OCI-LY3 (cell line): Measurements from ENCODE around the gene GDF9.

Source experiments
- H2AFZ ChIP-seq: fragments of 200-600, 300-600 bp; shearing (Covaris generic); 2 replicates; pipeline ENCODE4 v1.6.0; 2014; ENCODE audit warnings: antibody characterized with exemption, low read depth, low read length
- H3K27ac ChIP-seq: fragments of 200-600, 300-600 bp; sonication (generic); 2 replicates; pipeline ENCODE4 v1.5.1; 2014; ENCODE audit warnings: mild to moderate bottlenecking, low read length, moderate library complexity, mixed read lengths
- H3K27me3 ChIP-seq: fragments of 200-600, 300-600 bp; sonication (generic); 2 replicates; pipeline ENCODE4 v1.6.1; 2014; ENCODE audit warnings: low read depth, low read length, mixed read lengths
- H3K36me3 ChIP-seq: fragments of 200-600, 300-600 bp; sonication (generic); replicated peaks from 2 replicates; pipeline ENCODE3; 2014; ENCODE audit warnings: low read depth, low read length, mixed read lengths
- H3K4me1 ChIP-seq: fragments of 300-600, 200-600 bp; sonication (generic); 2 replicates; pipeline ENCODE4 v1.6.1; 2014; ENCODE audit warnings: low read length, mixed read lengths
- H3K4me2 ChIP-seq: fragments of 200-600, 300-600 bp; sonication (generic); 2 replicates; pipeline ENCODE4 v1.6.1; 2014; ENCODE audit warnings: low read length, mixed read lengths
- H3K4me3 ChIP-seq: fragments of 300-600, 200-600 bp; sonication (generic); 2 replicates; pipeline ENCODE4 v1.5.1; 2014; ENCODE audit warnings: antibody characterized with exemption, mild to moderate bottlenecking, low read length, moderate library complexity
- H3K79me2 ChIP-seq: fragments of 300-600, 200-600 bp; shearing (Covaris generic); 2 replicates; pipeline ENCODE4 v1.6.1; 2014; ENCODE audit warnings: mild to moderate bottlenecking, low read length, mixed read lengths
- H3K9ac ChIP-seq: fragments of 300-600, 200-600 bp; shearing (Covaris generic); 2 replicates; pipeline ENCODE4 v1.6.0; 2014; ENCODE audit warnings: mild to moderate bottlenecking, low read length, moderate library complexity
- H3K9me3 ChIP-seq: fragments of 200-600, 300-600 bp; shearing (Covaris generic); 2 replicates; pipeline ENCODE4 v1.6.1; 2014; ENCODE audit warnings: low read length, mixed read lengths; ENCODE audit not compliant: insufficient read depth
- H4K20me1 ChIP-seq: fragments of 200-600, 300-600 bp; sonication (generic); 2 replicates; pipeline ENCODE4 v1.6.1; 2016; ENCODE audit warnings: low read length, mixed read lengths; ENCODE audit not compliant: insufficient read depth
- EZH2phosphoT487 ChIP-seq: fragments of 200-600 bp; shearing (Covaris generic); IDR thresholded peaks from 2 replicates; pipeline ENCODE4 v1.6.1; 2018; ENCODE audit warnings: antibody characterized with exemption, mixed run types, low read depth
- TF ChIP-seq, protein P1 (sequence below): fragments of 200-600, 300-600 bp; sonication (generic); IDR thresholded peaks from 2 replicates; pipeline ENCODE4 v1.5.1; 2014; ENCODE audit warnings: antibody characterized with exemption, low read length, low read depth

The GDF9 gene

DNA sequence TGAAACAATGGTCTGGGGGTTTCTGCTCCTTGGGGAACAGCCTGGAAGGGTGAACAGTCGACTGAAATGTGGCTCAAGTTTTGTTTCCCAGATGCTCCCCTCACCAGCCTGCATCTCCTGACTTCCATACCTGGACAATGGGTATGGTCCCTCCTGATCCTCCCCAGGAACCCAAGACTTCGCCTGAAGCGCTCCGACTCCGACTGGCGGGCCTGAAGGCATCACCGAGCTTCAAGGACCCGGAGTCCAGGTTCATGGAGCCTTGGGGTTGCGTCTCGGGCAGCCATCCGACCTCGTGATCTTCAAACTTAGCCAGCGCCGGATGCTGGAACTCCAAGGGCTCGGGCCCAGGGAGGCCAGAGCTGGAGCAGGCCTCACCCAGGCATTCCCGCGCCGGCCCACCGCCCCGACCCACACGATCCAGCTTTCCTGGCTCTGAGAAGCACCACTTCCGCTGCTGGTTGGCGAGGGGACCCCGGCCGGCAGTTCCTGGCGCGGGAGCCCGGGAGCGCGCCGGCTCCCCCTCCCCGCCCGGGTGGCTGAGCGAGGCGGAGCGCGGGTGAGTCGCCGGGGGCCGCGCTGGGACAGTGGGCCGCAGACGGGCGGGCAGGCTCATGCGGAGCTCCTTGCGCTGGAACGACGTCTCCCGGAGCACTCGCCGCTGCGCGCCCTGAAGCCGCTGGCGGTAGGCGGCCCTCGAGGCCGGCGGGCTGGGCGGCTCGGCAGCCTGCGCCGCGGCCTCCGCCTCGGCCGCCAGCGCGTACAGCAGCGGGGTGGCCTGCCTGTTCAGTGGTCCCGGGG is 41.0 kb downstream of the GDF9 start:
- Histone ChIP-seq H3K9ac (no peak overlapping the region), H3K27ac (no peak overlapping the region), H3K9me3 (no peaks in the 10 kb centered on the region), H3K36me3 (no peaks in the 10 kb centered on the region), H3K4me2 (no peak overlapping the region), H4K20me1 (no peaks in the 10 kb centered on the region), H3K27me3 (no peaks in the 10 kb centered on the region), H2AFZ (no peak overlapping the region), H3K4me3 (no peak overlapping the region), H3K4me1 (0 out of 2 replicates have a peak, but pooled peaks cover 6% of the 10 kb centered on the region), H3K79me2 (no peaks in the 10 kb centered on the region)
- TF ChIP-seq EZH2phosphoT487 = no peak
- TF ChIP-seq, protein P1, sequence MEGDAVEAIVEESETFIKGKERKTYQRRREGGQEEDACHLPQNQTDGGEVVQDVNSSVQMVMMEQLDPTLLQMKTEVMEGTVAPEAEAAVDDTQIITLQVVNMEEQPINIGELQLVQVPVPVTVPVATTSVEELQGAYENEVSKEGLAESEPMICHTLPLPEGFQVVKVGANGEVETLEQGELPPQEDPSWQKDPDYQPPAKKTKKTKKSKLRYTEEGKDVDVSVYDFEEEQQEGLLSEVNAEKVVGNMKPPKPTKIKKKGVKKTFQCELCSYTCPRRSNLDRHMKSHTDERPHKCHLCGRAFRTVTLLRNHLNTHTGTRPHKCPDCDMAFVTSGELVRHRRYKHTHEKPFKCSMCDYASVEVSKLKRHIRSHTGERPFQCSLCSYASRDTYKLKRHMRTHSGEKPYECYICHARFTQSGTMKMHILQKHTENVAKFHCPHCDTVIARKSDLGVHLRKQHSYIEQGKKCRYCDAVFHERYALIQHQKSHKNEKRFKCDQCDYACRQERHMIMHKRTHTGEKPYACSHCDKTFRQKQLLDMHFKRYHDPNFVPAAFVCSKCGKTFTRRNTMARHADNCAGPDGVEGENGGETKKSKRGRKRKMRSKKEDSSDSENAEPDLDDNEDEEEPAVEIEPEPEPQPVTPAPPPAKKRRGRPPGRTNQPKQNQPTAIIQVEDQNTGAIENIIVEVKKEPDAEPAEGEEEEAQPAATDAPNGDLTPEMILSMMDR = no peak

DNA sequence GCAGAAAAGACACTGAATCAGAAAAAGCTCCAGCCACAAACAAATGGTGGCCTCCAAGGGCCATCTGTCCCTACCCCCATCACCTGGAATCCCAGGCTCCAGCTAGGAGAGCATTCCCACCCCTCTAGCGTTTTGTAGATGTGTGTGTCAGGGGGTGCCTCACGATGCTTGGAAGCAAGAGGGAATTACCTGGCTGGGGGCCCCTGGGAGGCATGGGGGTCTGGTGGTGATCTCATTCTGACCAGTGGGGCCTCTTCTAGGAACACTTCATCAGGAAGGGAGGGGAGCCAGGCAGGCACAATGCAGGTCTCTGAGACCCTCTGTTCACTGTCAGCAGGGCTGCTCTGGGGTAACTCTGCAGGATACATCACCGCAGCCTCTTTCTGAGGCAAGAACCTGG is 41.8 kb downstream of the GDF9 start:
- Histone ChIP-seq H2AFZ (no peak overlapping the region), H4K20me1 (no peaks in the 10 kb centered on the region), H3K36me3 (no peaks in the 10 kb centered on the region), H3K27ac (no peak overlapping the region), H3K9ac (no peak overlapping the region), H3K4me1 (0 out of 2 replicates have a peak, but pooled peaks cover 3% of the 10 kb centered on the region), H3K4me3 (no peak overlapping the region), H3K9me3 (no peaks in the 10 kb centered on the region), H3K79me2 (no peaks in the 10 kb centered on the region), H3K4me2 (no peak overlapping the region), H3K27me3 (no peaks in the 10 kb centered on the region)
- no peak for TF ChIP-seq EZH2phosphoT487
- TF ChIP-seq, protein P1 = no peak

DNA sequence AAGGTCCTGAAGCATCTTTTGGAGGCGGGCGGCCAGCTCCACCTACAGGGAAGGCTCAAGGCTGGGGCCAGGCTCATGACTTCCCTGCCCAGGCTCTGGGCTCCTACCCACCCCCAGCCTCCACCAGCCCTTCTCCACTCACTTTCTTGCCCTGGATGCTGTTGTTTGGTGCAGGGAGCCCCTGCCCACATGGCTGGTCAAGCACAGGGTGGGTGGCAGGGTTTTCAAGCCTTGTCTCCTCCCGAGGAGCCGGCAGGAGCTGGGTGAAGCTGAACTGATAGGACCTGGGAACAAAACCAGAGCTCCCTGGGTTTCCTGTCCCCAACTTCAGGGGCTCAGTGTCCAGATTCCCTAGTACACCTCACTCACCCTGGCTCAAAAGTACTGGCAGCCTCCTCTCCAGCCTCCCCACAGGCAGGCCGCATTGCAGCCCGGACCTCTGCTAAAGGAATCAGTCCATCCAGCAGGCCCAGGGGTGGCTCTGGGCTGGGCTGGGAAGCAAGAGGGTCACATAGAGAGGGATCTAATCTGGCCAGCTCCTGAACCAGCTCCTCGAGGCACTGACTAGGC is 42.7 kb downstream of the GDF9 start:
- no peaks in the 10 kb centered on the region for H3K36me3 ChIP-seq
- no peaks in the 10 kb centered on the region for H3K9me3 ChIP-seq
- H2AFZ ChIP-seq = no peak overlapping the region
- no peak overlapping the region for H3K9ac ChIP-seq
- H3K27ac ChIP-seq = no peak overlapping the region
- 0 out of 2 replicates have a peak, but pooled peaks cover 6% of the 10 kb centered on the region for H3K4me1 ChIP-seq
- H3K4me3 ChIP-seq = no peak overlapping the region
- no peaks in the 10 kb centered on the region for H4K20me1 ChIP-seq
- TF ChIP-seq EZH2phosphoT487 = no peak
- TF ChIP-seq, protein P1 = no peak
- no peaks in the 10 kb centered on the region for H3K79me2 ChIP-seq
- no peak overlapping the region for H3K4me2 ChIP-seq
- no peaks in the 10 kb centered on the region for H3K27me3 ChIP-seq

DNA sequence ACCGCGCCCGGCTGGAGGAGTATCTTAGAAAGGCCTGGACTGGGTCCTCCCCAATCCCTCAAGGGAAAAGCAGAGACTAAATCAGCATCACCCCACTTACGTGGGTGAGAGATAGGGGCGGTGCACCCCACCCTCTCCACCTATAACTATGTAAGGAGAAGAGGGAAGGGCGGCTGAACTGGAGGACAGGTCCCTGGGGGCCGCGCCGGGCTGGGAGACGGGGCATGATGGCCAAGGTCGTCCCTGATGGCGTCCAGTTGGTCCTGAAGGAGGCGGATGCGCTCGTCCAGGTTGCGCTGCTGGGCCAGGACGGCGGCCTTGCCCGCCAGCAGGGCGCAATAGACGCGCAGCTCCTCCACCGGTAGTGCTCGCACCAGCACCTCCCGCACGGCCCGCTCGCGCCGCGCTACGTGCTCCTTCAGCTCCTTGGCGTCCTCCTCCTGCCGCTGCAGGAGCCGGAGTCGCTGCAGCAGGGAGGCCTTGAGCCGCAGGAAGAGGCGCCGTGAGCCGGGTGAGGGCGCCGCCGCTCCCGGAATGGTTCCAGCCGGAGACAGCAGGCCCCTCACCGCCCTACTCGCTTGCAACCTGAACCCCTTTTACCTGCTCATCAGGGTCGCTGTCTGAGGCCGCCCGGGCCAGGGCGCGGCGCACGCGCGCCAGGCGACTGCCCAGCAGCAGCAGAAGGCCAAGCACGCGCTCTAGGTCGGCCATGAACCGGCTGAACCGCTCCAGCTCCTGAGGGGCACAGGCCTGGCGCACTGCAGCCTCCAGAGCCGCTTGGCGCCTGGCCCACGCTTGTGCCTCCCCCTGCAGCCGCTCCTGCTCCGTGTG is 43.4 kb downstream of the GDF9 start:
- no peak for TF ChIP-seq EZH2phosphoT487
- TF ChIP-seq, protein P1 = no peak
- no peak overlapping the region for H3K4me2 ChIP-seq
- no peaks in the 10 kb centered on the region for H3K36me3 ChIP-seq
- H3K27me3 ChIP-seq = no peaks in the 10 kb centered on the region
- H2AFZ ChIP-seq = no peak overlapping the region
- no peaks in the 10 kb centered on the region for H3K9me3 ChIP-seq
- no peaks in the 10 kb centered on the region for H4K20me1 ChIP-seq
- no peak overlapping the region for H3K9ac ChIP-seq
- H3K79me2 ChIP-seq = no peaks in the 10 kb centered on the region
- H3K4me3 ChIP-seq = no peak overlapping the region
- H3K4me1 ChIP-seq = 0 out of 2 replicates have a peak, but pooled peaks cover 6% of the 10 kb centered on the region
- H3K27ac ChIP-seq = no peak overlapping the region
